HG02973 (cell line): ENCODE data around the gene CDC42BPA.
A peak's percentile ranks its signal among the peaks of the same experiment; 100 is the strongest.

Experiments used
- ATAC-seq: cut with Tn5 transposase; IDR thresholded peaks from one replicate; pipeline ENCODE4 v1.9.1; 2021; ENCODE audit warnings: moderate library complexity; ENCODE audit not compliant: unreplicated experiment

The CDC42BPA gene

DNA sequence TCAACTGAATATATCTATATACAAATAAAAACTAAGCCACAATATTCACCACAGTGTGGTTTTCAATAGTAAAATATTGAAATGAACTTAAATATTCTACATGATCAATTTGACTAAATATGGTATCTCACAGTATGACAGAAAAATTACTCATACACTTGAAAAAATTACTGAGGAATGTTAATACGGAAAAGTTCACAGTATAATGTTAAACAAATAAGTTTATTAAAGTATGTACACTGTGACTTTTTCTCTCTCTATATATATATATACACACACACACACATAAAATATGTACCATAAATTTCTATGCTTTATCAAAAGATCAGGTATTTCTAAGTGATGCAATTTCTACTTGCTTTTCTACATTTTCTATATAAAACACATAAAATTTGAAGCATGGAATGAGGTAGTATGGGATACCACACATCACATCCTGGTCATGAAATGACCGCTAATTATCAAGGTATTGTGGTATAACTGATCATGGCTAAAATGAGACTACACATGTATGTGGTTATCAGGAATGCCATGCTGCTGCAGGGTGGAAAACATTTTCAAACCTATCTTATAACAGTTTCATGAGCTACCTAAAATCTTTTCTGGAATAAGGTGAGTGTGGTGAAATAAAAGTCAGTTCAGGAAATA, 102.3 kb downstream of the CDC42BPA start:
- ATAC-seq = no peak

- no peak for ATAC-seq
Measured at GRCh38 chr1:227214207-227214606, 104.1 kb downstream of the CDC42BPA start.

DNA sequence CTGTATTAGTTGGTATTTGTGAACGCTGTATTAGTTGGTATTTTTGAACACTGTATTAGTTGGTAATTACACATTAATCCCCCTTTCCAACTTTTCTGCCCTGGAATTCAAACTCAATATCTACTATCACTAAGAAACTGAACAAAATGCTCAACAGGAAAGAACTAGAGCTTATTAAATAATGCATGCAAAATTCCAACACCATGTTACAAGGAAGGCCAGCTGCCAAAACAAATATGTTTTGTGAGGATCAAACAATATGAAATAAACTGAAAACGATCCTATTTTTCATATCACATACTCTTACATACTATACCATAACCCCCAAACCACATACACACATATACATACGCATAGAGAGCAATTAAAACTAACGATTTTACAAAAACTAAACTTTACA, 104.9 kb downstream of the CDC42BPA start:
- ATAC-seq = no peak

DNA sequence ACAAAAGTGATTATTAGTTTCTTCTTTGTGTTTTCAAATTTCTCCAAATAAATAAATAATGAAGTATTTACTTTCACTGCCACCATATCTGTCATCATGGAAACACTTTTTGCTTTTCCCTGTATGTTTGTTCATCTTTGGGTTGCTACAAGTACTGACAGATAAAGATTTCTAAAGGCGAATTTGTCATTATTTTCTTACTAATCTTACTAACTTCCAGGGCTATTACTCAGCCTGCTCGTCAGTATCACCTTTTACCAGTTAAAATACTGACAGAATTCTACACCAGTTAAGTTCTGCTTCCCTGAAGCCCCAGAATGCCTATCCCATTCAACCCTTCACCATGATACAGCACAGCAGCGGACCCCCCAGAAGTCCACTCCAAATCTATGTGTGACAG, 106.1 kb downstream of the CDC42BPA start:
- no peak for ATAC-seq

GRCh38 chr1:227210604-227211003, 107.7 kb downstream of the CDC42BPA start:
- ATAC-seq = no peak

DNA sequence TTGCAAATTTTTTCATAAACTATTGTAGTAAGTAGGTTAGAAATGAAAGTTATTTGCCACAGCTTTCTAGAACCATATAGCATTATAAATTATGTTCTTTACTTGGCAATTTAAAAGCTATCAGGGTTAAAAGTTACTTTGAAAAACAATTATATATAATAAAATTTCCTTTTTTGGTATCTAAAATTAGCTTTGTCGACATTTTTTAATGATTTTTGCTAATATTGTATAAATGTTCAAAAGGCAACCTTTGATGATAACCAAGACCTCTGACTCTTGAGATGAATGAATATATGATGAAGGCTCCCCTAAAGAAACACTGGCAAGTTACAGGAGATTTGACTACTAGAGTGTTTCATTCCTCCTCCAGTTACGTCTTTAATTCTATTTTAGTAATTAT, 121.2 kb downstream of the CDC42BPA start:
- ATAC-seq = no peak

- peak; percentile 78 for ATAC-seq
Measured at GRCh38 chr1:227192163-227192562, 126.1 kb downstream of the CDC42BPA start.

GRCh38 chr1:227191607-227192006, 126.7 kb downstream of the CDC42BPA start:
- no peak for ATAC-seq

GRCh38 chr1:227190321-227190720, 128.0 kb downstream of the CDC42BPA start:
- ATAC-seq = no peak

GRCh38 chr1:227185291-227185690, 133.0 kb downstream of the CDC42BPA start:
- no peak for ATAC-seq

DNA sequence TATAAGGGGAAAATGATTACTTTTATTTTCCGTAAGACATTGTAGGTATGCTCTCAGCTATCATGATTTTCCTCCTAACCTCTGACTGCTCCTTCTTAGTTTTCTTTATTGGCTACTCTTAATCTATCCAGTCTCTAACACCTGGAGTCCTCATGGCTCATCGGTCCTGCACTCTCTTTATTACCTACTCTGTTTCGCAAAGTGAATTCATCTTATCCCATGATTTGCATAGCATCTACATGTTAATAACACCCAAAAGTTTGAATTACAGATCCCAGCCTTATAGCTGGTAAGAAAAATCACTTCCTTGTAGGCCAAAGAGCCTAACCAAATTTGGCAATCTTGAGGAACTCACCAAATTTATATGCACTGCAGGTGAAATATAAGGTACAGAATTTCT, 136.3 kb downstream of the CDC42BPA start:
- no peak for ATAC-seq

DNA sequence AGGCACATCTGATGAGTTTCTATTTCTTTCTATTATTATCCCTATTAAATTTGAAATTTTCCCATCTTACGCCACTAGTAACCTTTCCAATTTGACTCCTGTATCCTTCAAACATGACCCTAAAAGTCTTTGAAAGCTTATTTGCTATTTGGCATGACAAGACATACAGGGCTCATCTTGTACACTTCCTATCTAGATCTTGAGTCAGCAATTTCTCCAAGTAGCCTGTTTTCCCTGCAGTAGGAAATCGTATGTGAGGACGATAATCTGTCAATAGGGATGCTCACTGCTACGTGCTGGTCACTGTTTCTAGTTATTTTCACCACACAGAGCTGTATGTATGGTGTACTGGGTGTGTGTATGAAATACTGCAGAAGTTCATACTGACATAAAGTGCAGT, 142.7 kb downstream of the CDC42BPA start:
- no peak for ATAC-seq

GRCh38 chr1:227174164-227174563, 144.1 kb downstream of the CDC42BPA start:
- ATAC-seq = no peak

GRCh38 chr1:227170361-227171166, 147.7 kb downstream of the CDC42BPA start:
- ATAC-seq = no peak

- no peak for ATAC-seq
Measured at GRCh38 chr1:227169343-227169742, 148.9 kb downstream of the CDC42BPA start.

DNA sequence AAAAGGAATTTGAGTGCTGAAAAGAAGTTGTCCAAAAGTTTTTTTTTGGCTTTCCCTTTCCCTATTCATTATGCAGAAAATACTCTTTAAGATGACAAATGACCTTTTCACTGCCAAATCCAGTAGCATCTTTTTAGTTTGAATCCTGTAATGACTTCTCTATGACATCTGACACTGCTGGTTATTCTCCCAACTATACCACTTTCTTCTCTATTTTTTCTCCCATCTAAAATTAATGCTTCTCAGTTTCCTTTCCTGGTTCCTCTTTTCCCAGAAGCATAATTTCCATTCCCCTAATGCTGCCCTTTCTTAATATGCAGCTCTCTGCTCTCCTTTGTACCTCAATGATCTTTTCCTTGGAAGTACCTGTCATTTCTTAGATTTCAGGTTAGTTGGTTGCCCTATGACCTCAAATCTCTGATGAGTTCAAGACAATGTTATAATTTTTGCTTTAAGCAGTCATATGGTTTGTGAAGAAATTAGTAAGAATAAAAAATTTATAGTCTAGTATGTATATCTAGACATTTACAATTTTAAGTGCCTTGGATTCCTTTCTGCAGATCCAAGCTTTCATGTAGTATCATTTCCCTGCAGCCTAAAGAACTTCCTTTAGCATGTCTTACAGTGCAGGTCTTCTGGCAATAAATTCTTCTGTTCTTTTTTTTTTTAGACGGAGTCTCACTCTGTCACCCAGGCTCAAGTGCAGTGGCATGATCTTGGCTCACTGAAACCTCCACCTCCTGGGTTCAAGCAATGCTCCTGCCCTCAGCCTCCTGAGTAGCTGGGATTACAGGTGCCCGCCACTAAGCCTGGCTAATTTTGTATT, 150.8 kb downstream of the CDC42BPA start:
- ATAC-seq = no peak

- no peak for ATAC-seq
Measured at GRCh38 chr1:227166559-227166958, 151.7 kb downstream of the CDC42BPA start.

DNA sequence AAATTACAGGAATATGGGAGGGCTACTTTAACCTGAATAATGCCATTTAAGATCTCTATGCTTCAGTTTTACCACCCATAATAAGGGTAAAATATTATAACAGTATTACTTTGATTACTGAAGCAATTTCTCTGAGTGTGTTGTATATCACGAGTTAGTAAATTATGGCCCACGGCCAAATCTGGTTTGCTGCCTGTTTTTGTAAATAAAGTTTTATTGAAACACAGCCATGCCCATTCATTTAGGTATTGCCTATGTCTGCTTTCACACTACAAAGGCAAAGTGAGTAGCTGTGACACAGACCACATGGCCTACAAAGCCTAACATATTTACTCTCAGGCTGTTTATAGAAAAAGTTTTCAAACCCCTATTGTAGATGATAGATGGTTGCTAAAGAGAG, 156.8 kb downstream of the CDC42BPA start:
- no peak for ATAC-seq

DNA sequence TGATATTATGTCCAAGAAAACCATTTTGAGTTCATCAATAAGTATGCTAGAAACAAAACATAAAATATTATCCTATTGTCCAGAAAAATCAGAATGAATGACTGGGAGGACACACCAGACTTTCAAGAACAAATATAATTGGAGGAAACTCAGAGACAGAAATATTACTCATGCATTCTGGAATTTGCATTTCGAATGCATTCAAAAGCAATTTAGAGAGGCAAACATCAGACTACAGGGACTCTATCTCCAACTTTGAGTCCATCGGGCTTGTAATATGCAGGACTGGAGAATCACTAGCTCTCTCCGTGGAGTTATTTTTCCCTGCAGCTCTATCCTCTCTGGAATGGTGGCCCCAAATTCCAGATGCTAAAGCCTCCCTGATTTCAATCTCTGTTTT, 161.8 kb downstream of the CDC42BPA start:
- ATAC-seq = no peak

DNA sequence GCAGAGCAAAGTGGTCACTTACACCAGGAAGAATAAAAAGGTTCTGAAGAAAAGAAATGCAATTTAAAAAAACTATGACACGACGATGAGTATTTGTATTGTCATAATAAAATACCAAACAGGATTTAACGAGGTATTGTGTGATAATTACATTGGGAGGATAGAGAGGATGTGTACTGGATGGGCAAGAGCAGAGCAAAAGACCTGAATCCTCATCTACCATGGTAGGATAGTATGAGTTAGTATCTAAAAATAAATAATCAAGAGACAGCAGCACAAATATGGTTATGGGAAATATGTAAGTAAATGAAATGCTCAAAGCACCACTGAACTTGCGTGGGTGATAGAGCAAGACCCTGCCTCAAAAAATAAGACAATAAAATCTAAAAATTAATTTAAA, 162.6 kb downstream of the CDC42BPA start:
- ATAC-seq = no peak

DNA sequence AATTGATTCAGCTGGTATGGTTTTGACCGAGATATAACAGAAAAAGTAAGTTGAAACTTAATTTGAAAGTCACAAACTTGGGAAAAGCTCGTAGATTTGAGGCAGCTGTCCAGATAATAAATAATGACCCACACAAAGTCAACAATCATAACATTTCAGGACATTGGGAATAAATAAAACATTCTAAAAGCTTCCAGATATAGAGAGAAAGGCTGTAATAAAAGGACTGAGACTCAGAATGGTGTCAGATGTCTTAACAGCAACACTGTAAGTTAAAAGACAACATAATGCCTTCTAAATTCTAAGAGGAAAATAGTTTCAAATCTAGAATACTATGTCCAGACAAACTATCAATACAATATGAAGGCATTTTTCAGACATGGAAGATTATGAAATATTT, 163.3 kb downstream of the CDC42BPA start:
- no peak for ATAC-seq

- no peak for ATAC-seq
Measured at GRCh38 chr1:227152525-227152924, 165.8 kb downstream of the CDC42BPA start.
